GM18867 (cell line): ENCODE data around the gene PHF24.
"Not testable (repeated sequence)": the region's sequence is repeated elsewhere in the genome, so short reads cannot be mapped to it uniquely, and the experiment has no call there.

ENCODE experiments used
- ATAC-seq: cut with Tn5 transposase; IDR thresholded peaks from one replicate; pipeline ENCODE4 v1.9.1; 2021; ENCODE audit warnings: mild to moderate bottlenecking, moderate library complexity; ENCODE audit not compliant: unreplicated experiment

The PHF24 gene

GRCh38 chr9:34996181-34996904, 38.3 kb downstream of the PHF24 start:
- ATAC-seq = no peak

GRCh38 chr9:34996905-34997279, 38.8 kb downstream of the PHF24 start:
- no peak for ATAC-seq

GRCh38 chr9:34997379-34997781, 39.3 kb downstream of the PHF24 start:
- ATAC-seq = no peak

- ATAC-seq = no peak
Measured at GRCh38 chr9:34998266-34998665, 40.2 kb downstream of the PHF24 start.

GRCh38 chr9:34999576-34999975, 41.5 kb downstream of the PHF24 start:
- no peak for ATAC-seq

GRCh38 chr9:35000535-35001284, 42.6 kb downstream of the PHF24 start:
- ATAC-seq = no peak

- no peak for ATAC-seq
Measured at GRCh38 chr9:35001285-35001677, 43.2 kb downstream of the PHF24 start.

- ATAC-seq = no peak
Measured at GRCh38 chr9:35001803-35002502, 43.9 kb downstream of the PHF24 start.

GRCh38 chr9:35002623-35003022, 44.5 kb downstream of the PHF24 start:
- ATAC-seq = no peak

- ATAC-seq = not testable (repeated sequence)
Measured at GRCh38 chr9:35004299-35004698, 46.2 kb downstream of the PHF24 start.

GRCh38 chr9:35010351-35010958, 52.4 kb downstream of the PHF24 start:
- ATAC-seq = no peak

GRCh38 chr9:35014517-35014916, 56.4 kb downstream of the PHF24 start:
- ATAC-seq = no peak

GRCh38 chr9:35023443-35023842, 65.4 kb downstream of the PHF24 start:
- ATAC-seq = not testable (repeated sequence)

GRCh38 chr9:35026671-35027070, 68.6 kb downstream of the PHF24 start:
- no peak for ATAC-seq

GRCh38 chr9:35027374-35027773, 69.3 kb downstream of the PHF24 start:
- ATAC-seq = no peak

GRCh38 chr9:35027860-35028259, 69.8 kb downstream of the PHF24 start:
- ATAC-seq = no peak

- ATAC-seq = no peak
Measured at GRCh38 chr9:35028341-35028740, 70.3 kb downstream of the PHF24 start.

- ATAC-seq = no peak
Measured at GRCh38 chr9:35029241-35029640, 71.2 kb downstream of the PHF24 start.

- ATAC-seq = no peak
Measured at GRCh38 chr9:35029852-35030251, 71.8 kb downstream of the PHF24 start.
